ENCODE measurements around the gene ZCCHC2. TPM values are rescaled to one million over a fixed set of nuclear protein-coding genes. Genes with fewer than 3 reads are reported as not detected.

ZCCHC2 gene
- total RNA-seq, 4 donors from 2014 or later, result 22.1 to 37.9 (median 32.0) TPM

DNA sequence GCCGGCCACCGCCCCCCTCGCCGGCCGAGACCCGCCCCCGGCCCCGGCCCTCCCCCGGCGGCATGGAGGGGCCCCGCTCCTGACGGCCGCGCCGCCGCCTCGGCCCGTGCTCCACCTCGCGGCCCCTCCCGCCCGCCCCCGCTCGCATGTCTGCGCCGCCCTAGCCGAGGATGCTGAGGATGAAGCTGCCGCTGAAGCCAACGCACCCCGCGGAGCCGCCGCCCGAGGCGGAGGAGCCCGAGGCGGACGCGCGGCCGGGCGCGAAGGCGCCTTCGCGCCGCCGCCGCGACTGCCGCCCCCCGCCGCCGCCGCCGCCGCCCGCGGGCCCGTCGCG, 397 bp downstream of the ZCCHC2 start:
- TF ChIP-seq, protein P1, sequence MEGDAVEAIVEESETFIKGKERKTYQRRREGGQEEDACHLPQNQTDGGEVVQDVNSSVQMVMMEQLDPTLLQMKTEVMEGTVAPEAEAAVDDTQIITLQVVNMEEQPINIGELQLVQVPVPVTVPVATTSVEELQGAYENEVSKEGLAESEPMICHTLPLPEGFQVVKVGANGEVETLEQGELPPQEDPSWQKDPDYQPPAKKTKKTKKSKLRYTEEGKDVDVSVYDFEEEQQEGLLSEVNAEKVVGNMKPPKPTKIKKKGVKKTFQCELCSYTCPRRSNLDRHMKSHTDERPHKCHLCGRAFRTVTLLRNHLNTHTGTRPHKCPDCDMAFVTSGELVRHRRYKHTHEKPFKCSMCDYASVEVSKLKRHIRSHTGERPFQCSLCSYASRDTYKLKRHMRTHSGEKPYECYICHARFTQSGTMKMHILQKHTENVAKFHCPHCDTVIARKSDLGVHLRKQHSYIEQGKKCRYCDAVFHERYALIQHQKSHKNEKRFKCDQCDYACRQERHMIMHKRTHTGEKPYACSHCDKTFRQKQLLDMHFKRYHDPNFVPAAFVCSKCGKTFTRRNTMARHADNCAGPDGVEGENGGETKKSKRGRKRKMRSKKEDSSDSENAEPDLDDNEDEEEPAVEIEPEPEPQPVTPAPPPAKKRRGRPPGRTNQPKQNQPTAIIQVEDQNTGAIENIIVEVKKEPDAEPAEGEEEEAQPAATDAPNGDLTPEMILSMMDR (IDR thresholded peaks at IDR 0.05 in 4 of 5, conservative IDR thresholded peaks at IDR 0.05 in 1 of 5), result no peak
- TF ChIP-seq POLR2A (IDR thresholded peaks at IDR 0.05), result no peak
- ATAC-seq, result peak in 1 of 2 donors; percentile 0
- Histone ChIP-seq H3K36me3 (no peaks in the 10 kb centered on the region), H3K4me3 (peak overlapping the region; percentile 57 to 95 (median 74)), H3K27ac (peak overlapping the region; percentile 98 to 100 (median 99)), H3K9me3 (no peaks in the 10 kb centered on the region), H3K4me1 (peaks cover 18 to 28% of the 10 kb centered on the region in 2 donors), H3K27me3 (no peaks in the 10 kb centered on the region)
- no peak for DNase-seq
- intact Hi-C loops (cut with DNase I; ENCODE audit: low total_unique reads), result loop anchor here (2.0 to 5.0 kb wide), 4 partner anchors 62 to 900 kb away; partner anchors contain the start of genes PHLPP1, PIGN, RELCH and VPS4B
- in situ Hi-C loops (cut with MboI; ENCODE audit: low sequenced_read_pairs in 4 of 4), result no loop called here

DNA sequence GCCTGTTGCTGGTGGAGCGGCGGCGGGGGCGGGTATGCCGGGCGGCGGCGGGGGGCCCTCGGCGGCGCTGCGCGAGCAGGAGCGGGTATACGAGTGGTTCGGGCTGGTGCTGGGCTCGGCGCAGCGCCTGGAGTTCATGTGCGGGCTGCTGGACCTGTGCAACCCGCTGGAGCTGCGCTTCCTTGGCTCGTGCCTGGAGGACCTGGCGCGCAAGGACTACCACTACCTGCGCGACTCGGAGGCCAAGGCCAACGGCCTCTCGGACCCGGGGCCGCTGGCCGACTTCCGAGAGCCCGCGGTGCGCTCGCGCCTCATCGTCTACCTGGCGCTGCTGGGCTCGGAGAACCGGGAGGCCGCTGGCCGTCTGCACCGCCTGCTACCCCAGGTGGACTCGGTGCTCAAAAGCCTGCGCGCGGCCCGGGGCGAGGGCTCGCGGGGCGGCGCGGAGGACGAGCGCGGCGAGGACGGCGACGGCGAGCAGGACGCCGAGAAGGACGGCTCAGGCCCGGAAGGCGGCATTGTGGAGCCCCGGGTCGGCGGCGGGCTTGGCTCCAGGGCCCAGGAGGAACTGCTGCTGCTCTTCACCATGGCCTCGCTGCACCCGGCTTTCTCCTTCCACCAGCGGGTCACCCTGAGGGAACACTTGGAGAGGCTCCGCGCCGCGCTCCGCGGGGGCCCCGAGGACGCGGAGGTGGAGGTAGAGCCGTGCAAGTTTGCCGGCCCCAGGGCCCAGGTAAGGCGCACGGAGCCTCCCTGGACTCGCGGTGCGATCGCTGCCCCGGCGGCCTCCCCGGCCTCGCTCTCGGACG, 1.0 kb downstream of the ZCCHC2 start:
- Histone ChIP-seq H3K27me3 (no peaks in the 10 kb centered on the region), H3K4me1 (peaks cover 24 to 34% of the 10 kb centered on the region in 2 donors), H3K36me3 (no peaks in the 10 kb centered on the region), H3K4me3 (peak overlapping the region; percentile 72 to 96 (median 84)), H3K27ac (peak overlapping the region; percentile 98 to 100 (median 99)), H3K9me3 (no peaks in the 10 kb centered on the region)
- DNase-seq (peak in 1 of 2 donors; percentile 64), ATAC-seq (peak; percentile 1 to 9)
- intact Hi-C loops (cut with DNase I; ENCODE audit: low total_unique reads), result loop anchor here (2.0 to 5.0 kb wide), 4 partner anchors 61 to 899 kb away; partner anchors contain the start of genes PHLPP1, PIGN, RELCH and VPS4B
- TF ChIP-seq, protein P1 (IDR thresholded peaks at IDR 0.05 in 4 of 5, conservative IDR thresholded peaks at IDR 0.05 in 1 of 5), result no peak
- TF ChIP-seq POLR2A (IDR thresholded peaks at IDR 0.05), result no peak
- in situ Hi-C loops (cut with MboI; ENCODE audit: low sequenced_read_pairs in 4 of 4), result no loop called here

DNA sequence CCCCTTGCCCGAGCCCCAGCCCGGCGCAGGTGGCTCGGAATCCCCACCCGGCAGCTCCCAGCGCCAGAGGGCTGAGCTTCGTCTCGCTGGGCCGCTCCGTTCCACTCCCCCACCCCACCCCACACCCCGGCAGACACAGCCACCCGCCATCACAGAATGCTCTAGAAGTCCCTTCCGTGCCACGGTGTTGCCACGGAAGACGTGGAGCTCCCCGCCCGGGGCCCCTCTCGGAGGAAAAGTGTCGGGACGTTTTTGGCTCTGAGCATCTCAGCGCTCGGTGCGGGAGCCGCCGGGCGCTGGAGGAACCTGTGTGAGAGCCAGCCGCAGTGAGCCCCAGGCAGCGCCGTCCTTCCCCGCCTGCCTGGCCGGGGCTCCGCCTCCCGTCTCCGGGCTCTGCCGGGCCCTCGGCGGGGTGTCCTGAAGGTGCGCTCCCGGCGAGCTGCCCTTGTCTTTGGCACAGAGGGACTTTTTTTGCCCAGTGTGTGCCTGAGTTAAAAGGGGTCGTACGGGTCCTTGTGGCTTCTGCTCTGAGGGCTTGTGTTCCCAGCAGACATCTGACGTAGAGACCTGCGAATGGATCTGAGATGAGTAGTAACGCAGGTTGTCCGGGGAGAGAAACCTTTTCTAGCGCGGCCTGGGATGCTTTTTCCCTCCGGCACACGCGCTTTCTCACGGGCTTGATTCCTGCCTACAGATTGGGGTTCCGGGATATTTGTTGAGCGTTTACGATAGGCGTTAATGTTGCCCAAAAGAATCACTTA, 1.8 kb downstream of the ZCCHC2 start:
- DNase-seq (peak; percentile 16 to 38), ATAC-seq (peak in 1 of 2 donors; percentile 5)
- Histone ChIP-seq H3K27me3 (no peaks in the 10 kb centered on the region), H3K4me3 (peak overlapping the region; percentile 72 to 96 (median 84)), H3K4me1 (peaks cover 30 to 41% of the 10 kb centered on the region in 2 donors), H3K27ac (peak overlapping the region; percentile 98 to 100 (median 99)), H3K9me3 (no peaks in the 10 kb centered on the region), H3K36me3 (no peaks in the 10 kb centered on the region)
- peak; percentile 51 to 72 for TF ChIP-seq POLR2A (IDR thresholded peaks at IDR 0.05)
- TF ChIP-seq, protein P1 (IDR thresholded peaks at IDR 0.05 in 4 of 5, conservative IDR thresholded peaks at IDR 0.05 in 1 of 5), result no peak
- in situ Hi-C loops (cut with MboI; ENCODE audit: low sequenced_read_pairs in 4 of 4) (no loop called here), intact Hi-C loops (cut with DNase I; ENCODE audit: low total_unique reads) (loop anchor here (5.0 kb wide), 2 partner anchors 43 to 337 kb away; partner anchors contain the start of genes PIGN and RELCH)

- no peaks in the 10 kb centered on the region for H3K27me3 ChIP-seq
- intact Hi-C loops (cut with DNase I; ENCODE audit: low total_unique reads), result loop anchor here (1.0 to 5.0 kb wide), 2 partner anchors 42 to 100 kb away; no protein-coding TSS in a partner anchor
- H3K36me3 ChIP-seq, result no peaks in the 10 kb centered on the region
- TF ChIP-seq, protein P1 (IDR thresholded peaks at IDR 0.05 in 4 of 5, conservative IDR thresholded peaks at IDR 0.05 in 1 of 5), result no peak
- no peak for TF ChIP-seq POLR2A (IDR thresholded peaks at IDR 0.05)
- in situ Hi-C loops (cut with MboI; ENCODE audit: low sequenced_read_pairs in 4 of 4), result no loop called here
- no peak for ATAC-seq
- H3K9me3 ChIP-seq, result no peaks in the 10 kb centered on the region
- peak overlapping the region; percentile 72 to 96 (median 84) for H3K4me3 ChIP-seq
- H3K27ac ChIP-seq, result peak overlapping the region; percentile 98 to 100 (median 99)
- DNase-seq, result no peak
- H3K4me1 ChIP-seq, result peaks cover 40 to 49% of the 10 kb centered on the region in 2 donors
Measured at GRCh38 chr18:62525608-62526007, 2.8 kb downstream of the ZCCHC2 start.
